Nephron progenitor cell (in vitro differentiated cells): ENCODE measurements around the gene PRODH2.

Experiments
- DNase-seq: peaks from one replicate; pipeline ENCODE4 v3.0.0; 2021
- H3K27ac Mint-ChIP-seq: 2 replicates; pipeline ENCODE4 v1.8.0; 2021; ENCODE audit warnings: mild to moderate bottlenecking, moderate library complexity, mixed read lengths
- H3K27me3 Mint-ChIP-seq: 2 replicates; pipeline ENCODE4 v1.8.0; 2021; ENCODE audit warnings: mild to moderate bottlenecking, low read depth, mixed read lengths; ENCODE audit not compliant: poor library complexity
- H3K36me3 Mint-ChIP-seq: 2 replicates; pipeline ENCODE4 v1.8.0; 2021; ENCODE audit warnings: low read depth, mixed read lengths
- H3K4me1 Mint-ChIP-seq: 2 replicates; pipeline ENCODE4 v1.8.0; 2021; ENCODE audit warnings: mixed read lengths
- H3K4me3 Mint-ChIP-seq: 2 replicates; pipeline ENCODE4 v1.8.0; 2021; ENCODE audit warnings: mild to moderate bottlenecking, moderate library complexity, mixed read lengths
- H3K9me3 Mint-ChIP-seq: 2 replicates; pipeline ENCODE4 v1.8.0; 2021; ENCODE audit warnings: mild to moderate bottlenecking, moderate library complexity, mixed read lengths
- CTCF ChIP-seq: fragments of 200-600 bp; sonication (generic); IDR thresholded peaks from 2 replicates; pipeline ENCODE4 v1.5.0; 2021; ENCODE audit warnings: antibody characterized with exemption

The PRODH2 gene

GRCh38 chr19:35832054-35832453 is 19.4 kb upstream of the PRODH2 start:
- TF ChIP-seq CTCF: no peak
- Mint-ChIP-seq H3K4me1 (no peaks in the 10 kb centered on the region), H3K4me3 (no peak overlapping the region), H3K9me3 (peaks cover 3% of the 10 kb centered on the region), H3K27me3 (peaks cover 71% of the 10 kb centered on the region), H3K27ac (no peak overlapping the region), H3K36me3 (no peaks in the 10 kb centered on the region)
- DNase-seq: no peak

- H3K36me3 Mint-ChIP-seq: no peaks in the 10 kb centered on the region
- no peak overlapping the region for H3K27ac Mint-ChIP-seq
- H3K27me3 Mint-ChIP-seq: peaks cover 68% of the 10 kb centered on the region
- H3K9me3 Mint-ChIP-seq: peaks cover 3% of the 10 kb centered on the region
- no peaks in the 10 kb centered on the region for H3K4me1 Mint-ChIP-seq
- no peak for TF ChIP-seq CTCF
- no peak for DNase-seq
- no peak overlapping the region for H3K4me3 Mint-ChIP-seq
These were observed 18.3 kb upstream of the PRODH2 start for GRCh38 chr19:35830986-35831385.

GRCh38 chr19:35828692-35829301 is 16.2 kb upstream of the PRODH2 start:
- Mint-ChIP-seq H3K4me1 (no peaks in the 10 kb centered on the region), H3K27ac (no peak overlapping the region), H3K4me3 (no peak overlapping the region), H3K36me3 (no peaks in the 10 kb centered on the region), H3K9me3 (peaks cover 3% of the 10 kb centered on the region), H3K27me3 (peaks cover 65% of the 10 kb centered on the region)
- no peak for TF ChIP-seq CTCF
- DNase-seq: peak; percentile 94

- peaks cover 55% of the 10 kb centered on the region for H3K27me3 Mint-ChIP-seq
- no peak overlapping the region for H3K4me3 Mint-ChIP-seq
- DNase-seq: no peak
- H3K36me3 Mint-ChIP-seq: no peaks in the 10 kb centered on the region
- no peak for TF ChIP-seq CTCF
- peaks cover 5% of the 10 kb centered on the region for H3K4me1 Mint-ChIP-seq
- no peaks in the 10 kb centered on the region for H3K9me3 Mint-ChIP-seq
- no peak overlapping the region for H3K27ac Mint-ChIP-seq
These were observed 11.5 kb upstream of the PRODH2 start for GRCh38 chr19:35824150-35824549.

GRCh38 chr19:35822579-35822978 is 9.9 kb upstream of the PRODH2 start:
- H3K27me3 Mint-ChIP-seq: peaks cover 54% of the 10 kb centered on the region
- no peak for DNase-seq
- H3K27ac Mint-ChIP-seq: no peak overlapping the region

More at GRCh38 chr19:35822579-35822978, 9.9 kb upstream of the PRODH2 start:
- Mint-ChIP-seq H3K36me3 (no peaks in the 10 kb centered on the region), H3K9me3 (no peaks in the 10 kb centered on the region), H3K4me3 (no peak overlapping the region), H3K4me1 (peaks cover 5% of the 10 kb centered on the region)
- no peak for TF ChIP-seq CTCF
